NCI-H2196 treated with DMSO at 0.1 percent for 48 hours (cell line): ENCODE data around the gene THAP8.

Experiments
- DNase-seq: peaks from one replicate; lab custom pipeline; 2025; ENCODE audit not compliant: unreplicated experiment; lab: John Stamatoyannopoulos, UW

Gene THAP8, protein sequence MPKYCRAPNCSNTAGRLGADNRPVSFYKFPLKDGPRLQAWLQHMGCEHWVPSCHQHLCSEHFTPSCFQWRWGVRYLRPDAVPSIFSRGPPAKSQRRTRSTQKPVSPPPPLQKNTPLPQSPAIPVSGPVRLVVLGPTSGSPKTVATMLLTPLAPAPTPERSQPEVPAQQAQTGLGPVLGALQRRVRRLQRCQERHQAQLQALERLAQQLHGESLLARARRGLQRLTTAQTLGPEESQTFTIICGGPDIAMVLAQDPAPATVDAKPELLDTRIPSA

GRCh38 chr19:36054119-36054732, at the start of gene THAP8:
TSS of gene THAP8 (minus strand) at chr19:36054285. CDS start at chr19:36054217, 68 bp downstream.
- DNase-seq: peak; percentile 98

- no peak for DNase-seq
These were observed 49.0 kb upstream of the THAP8 start for GRCh38 chr19:36103040-36103626.

DNA sequence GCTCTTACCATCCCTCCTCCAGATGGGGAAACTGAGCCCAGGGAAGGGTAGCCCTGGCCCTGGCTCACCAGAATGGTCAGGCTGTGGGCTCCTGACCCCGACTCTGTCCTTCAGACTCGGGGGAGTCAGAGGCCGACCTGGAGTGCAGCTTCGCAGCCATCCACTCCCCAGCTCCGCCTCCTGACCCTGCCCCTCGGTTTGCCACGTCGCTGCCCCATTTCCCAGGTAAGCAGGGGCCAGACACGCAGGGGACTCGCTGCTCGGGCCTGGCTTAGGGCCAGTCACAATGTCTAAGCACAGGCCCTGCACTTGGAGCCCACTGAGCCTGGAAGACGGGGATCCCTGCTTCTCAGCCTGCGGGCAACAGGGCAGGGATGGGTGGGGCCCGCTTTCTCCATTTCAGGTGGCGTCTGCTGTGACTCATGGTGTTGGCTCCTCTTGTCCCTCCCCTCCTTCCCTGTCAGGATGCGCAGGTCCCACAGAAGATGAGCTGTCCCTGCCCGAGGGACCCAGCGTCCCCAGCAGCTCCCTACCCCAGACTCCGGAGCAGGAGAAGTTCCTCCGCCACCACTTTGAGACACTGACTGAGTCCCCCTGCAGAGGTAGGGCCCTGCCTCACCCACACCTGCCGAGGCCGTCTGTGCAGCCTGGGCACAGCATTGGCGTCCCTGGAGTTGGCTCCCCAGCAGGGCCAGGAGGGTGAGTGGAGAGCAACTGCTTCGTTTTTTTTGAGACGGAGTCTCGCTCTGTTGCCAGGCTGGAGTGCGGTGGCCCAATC, 47.7 kb upstream of the THAP8 start:
- DNase-seq: no peak

- no peak for DNase-seq
These were observed 46.4 kb upstream of the THAP8 start for GRCh38 chr19:36100476-36100875.

DNA sequence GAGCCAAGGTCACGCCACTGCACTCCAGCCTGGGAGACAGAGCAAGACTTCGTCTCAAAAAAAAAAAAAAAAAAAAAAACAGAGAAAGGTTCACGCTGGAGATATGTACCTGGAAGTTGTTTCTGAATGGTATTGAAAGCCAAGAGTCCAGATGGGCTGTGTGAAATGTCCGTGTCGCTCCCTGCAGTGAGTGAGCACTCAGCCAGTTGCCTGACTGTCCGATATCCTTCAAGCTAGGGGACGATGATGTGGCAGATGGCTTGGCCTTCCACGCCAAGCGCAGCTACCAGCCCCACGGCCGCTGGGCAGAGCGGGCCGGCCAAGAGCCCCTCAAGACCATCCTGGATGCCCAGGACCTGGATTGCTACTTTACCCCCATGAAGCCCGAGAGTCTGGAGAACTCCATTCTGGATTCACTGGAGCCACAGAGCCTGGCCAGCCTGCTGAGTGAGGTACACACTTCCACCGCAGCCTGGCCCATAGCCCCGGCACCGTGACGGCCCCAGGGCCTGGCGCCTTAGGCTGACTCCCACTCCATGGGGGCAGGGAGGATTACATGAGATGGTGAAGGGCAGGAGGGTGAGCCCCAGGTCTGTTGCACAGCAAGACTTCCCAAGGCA, 45.2 kb upstream of the THAP8 start:
- no peak for DNase-seq

DNA sequence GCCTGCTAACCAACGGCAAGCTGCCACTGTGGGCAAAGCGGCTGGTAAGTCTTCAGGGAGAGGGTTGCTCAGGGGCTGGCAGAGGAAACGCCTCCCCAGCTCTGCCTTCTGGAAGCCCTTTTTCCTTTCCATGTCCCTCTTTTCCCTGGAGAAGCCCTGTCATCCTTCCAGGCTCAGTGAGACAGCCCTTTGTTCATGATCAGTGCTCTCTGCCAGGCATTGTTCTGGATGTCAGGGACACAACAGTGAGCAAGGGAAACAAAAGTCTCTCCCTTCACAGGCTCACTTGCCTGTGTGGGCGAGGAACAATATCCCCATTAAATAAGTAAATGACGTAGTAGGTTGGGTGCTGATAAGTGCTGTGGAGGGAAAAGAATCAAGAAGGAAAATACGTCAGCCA, 43.0 kb upstream of the THAP8 start:
- DNase-seq: no peak

DNA sequence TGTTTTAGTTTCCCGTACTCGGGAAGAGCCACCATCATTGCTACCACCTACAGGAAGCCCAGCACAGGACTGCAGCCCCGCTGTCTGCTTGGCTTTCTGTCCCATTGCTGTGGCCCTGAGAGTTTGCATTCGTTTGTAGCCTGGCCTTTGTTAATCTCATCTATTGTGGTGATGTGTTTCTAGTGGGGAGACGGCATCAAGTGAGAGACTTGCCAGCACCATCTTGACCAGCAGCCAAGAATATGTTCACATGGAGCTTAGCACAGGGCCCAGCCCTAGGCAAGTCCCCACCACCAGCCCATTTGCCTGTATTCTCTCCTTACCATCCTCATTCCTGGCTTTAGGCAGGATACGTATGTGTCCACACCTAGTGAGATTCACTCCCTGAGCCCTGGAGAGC, 39.6 kb upstream of the THAP8 start:
- DNase-seq: no peak

- DNase-seq: no peak
These were observed 39.1 kb upstream of the THAP8 start for GRCh38 chr19:36093146-36093662.

- DNase-seq: no peak
These were observed 38.5 kb upstream of the THAP8 start for GRCh38 chr19:36092566-36092965.

DNA sequence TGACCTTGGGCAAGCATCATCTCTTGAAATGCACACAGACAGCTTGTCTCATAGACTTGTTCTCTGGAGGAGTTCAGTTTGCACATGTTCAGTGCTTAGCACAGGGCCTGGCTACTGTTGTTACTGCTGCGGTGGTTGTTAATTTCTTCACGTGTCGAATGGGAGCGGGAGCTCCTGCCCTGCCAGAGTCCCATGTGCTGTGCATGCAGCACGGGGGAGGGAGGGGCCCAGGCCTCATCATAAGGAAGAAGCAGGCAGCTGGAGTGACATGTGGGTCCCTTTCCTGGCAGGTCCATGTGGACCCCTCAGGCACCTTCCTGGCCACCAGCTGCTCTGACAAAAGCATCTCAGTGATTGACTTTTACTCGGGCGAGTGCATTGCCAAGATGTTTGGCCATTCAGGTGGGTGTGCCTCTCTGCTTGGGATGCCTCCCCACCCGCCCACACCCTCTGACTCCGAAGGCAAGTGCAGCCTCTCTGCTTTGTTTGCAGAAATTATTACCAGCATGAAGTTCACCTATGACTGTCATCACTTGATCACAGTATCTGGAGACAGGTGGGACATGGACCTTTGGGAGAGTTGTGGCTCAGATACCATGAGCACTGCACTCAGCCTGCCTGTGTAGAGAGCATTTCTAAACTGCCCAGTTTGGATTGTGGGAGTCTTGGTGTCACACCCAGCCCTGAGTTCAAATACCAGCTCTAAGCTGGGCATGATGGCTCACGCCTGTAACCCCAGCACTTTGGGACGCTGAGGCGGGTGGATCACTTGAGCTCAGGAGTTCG, 37.0 kb upstream of the THAP8 start:
- no peak for DNase-seq

DNA sequence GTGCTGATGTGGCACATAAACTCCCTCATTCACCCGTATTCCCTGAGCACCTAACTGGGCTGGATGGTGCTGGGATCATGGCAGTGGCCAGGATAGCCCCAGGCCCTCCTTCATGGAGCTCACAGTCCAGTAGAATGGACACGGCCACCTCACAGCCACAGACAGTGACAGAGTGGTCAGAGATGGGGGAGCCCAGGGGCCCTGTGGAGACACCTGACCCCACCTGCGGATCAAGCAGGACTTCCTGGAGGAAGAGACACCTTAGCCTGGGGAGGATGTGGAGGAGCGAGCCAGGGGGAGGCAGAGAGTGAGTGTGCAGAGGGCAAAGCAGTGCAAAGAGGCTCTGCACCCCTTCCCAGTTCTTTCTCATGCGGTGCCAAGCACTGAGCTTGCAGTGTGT, 35.8 kb upstream of the THAP8 start:
- no peak for DNase-seq

- no peak for DNase-seq
These were observed 32.2 kb upstream of the THAP8 start for GRCh38 chr19:36086326-36086725.

GRCh38 chr19:36084231-36085009, 30.3 kb upstream of the THAP8 start:
- no peak for DNase-seq

DNA sequence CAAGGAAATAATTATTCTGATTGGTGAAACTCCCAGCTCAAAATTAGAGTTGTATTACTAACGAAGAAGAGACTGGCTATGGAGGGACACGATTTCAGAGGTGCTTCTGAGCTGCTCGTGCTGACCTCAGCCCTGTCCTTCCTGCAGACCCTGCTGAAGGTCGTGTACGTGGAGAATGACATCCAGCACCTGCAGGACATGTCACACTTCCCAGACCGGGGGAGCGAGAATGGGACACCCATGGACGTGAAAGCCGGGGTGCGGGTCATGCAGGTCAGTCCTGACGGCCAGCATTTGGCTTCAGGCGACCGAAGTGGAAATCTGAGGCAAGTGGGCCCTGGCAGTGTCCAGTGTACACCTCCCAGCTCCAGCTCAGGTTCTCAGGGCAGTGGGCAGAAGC, 28.8 kb upstream of the THAP8 start:
- DNase-seq: no peak

GRCh38 chr19:36081894-36082293, 27.8 kb upstream of the THAP8 start:
- DNase-seq: no peak

GRCh38 chr19:36081385-36081784, 27.3 kb upstream of the THAP8 start:
- no peak for DNase-seq

DNA sequence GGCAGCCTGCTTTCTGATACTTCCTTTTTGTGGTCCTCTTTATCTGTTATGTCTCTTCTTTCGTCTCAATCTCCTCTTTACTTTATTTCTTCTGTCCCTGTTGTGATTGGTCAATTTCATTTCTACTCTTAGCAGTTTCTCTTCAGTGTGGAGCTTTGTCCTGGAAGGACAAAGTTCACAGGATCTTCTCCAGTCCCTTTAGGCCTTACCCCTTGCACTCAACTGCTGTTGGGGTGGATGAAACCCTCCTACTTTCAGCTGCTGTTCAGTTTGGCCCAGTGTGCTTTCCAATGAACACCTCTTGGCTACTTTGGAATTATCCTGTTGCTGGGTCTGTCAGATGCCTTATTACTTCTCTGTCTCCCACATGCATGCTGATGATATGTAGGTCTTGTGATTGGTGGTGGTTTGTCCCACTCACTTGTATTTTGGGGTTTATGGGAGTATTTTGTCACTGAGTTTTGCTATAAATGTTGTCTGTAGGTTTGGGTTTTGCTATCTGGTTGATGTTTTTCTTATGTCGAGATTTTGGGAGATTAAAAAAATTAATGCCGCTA, 25.4 kb upstream of the THAP8 start:
- no peak for DNase-seq

- no peak for DNase-seq
These were observed 19.2 kb upstream of the THAP8 start for GRCh38 chr19:36073121-36073876.

DNA sequence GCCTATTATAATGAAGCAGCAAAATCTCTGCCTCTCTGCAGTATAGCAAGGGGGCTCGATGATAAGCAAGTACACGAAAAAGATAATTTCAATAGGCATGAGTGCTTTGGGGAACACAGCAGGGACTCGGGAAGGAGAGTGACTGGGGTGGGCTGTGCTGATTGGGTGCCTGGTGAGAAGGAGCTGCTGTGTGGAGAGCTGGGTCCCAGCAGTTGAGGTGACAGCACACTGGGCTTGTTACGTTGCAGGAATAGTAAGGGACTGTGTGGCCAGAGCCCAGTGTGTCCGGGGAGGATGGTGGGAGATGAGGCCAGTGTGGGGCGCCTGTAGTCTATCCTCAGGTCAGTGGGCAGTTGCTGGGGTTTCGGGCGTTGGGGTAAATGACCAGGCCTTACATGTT, 18.0 kb upstream of the THAP8 start:
- DNase-seq: no peak
